Neural cell (in vitro differentiated cells): ENCODE results near the gene KIRREL3. TPM values are rescaled to one million over a fixed set of nuclear protein-coding genes. Genes with fewer than 3 reads are reported as not detected.
A peak's percentile ranks its signal among the peaks of the same experiment; 100 is the strongest.

Experiments
- H2AFZ ChIP-seq: fragments of 200-600, 300-800 bp; sonication (generic), shearing (Covaris generic); 2 replicates; pipeline ENCODE4 v1.6.0; 2014; ENCODE audit warnings: low read depth, mild to moderate bottlenecking, antibody characterized with exemption, low read length, moderate library complexity
- H3F3A ChIP-seq: fragments of 200-600 bp; shearing (Covaris generic); 2 replicates; pipeline ENCODE4 v1.6.1; 2016; ENCODE audit warnings: mild to moderate bottlenecking, moderate library complexity, mixed read lengths, antibody characterized with exemption, low read length; ENCODE audit not compliant: insufficient read depth, poor library complexity, severe bottlenecking
- H3K27ac ChIP-seq: fragments of 200-600, 300-800 bp; sonication (generic), shearing (Covaris generic); 2 replicates; pipeline ENCODE4 v1.5.1; 2014; ENCODE audit warnings: mild to moderate bottlenecking, low read length, moderate library complexity
- H3K27me3 ChIP-seq: fragments of 300-800, 200-600 bp; sonication (generic), shearing (Covaris generic); 2 replicates; pipeline ENCODE4 v1.6.0; 2014; ENCODE audit warnings: mild to moderate bottlenecking, low read depth, low read length, moderate library complexity; ENCODE audit not compliant: insufficient read depth
- H3K36me3 ChIP-seq: fragments of 300-800, 200-600 bp; sonication (generic), shearing (Covaris generic); 2 replicates; pipeline ENCODE4 v1.5.1; 2014; ENCODE audit warnings: mild to moderate bottlenecking, antibody characterized with exemption, low read length, moderate library complexity; ENCODE audit not compliant: insufficient read depth
- H3K4me2 ChIP-seq: fragments of 300-800, 200-600 bp; sonication (generic), shearing (Covaris generic); 2 replicates; pipeline ENCODE4 v1.6.0; 2014; ENCODE audit warnings: mild to moderate bottlenecking, low read length
- H3K4me3 ChIP-seq: fragments of 300-800, 200-600 bp; sonication (generic), shearing (Covaris generic); 2 replicates; pipeline ENCODE4 v1.5.1; 2014; ENCODE audit warnings: mild to moderate bottlenecking, low read length, moderate library complexity
- H3K79me2 ChIP-seq: fragments of 200-600 bp; shearing (Covaris generic); replicated peaks from 2 replicates; pipeline ENCODE4 v1.6.0; 2014; ENCODE audit warnings: mild to moderate bottlenecking, low read length, moderate library complexity; ENCODE audit not compliant: insufficient read depth
- H3K9ac ChIP-seq: fragments of 300-800, 200-600 bp; sonication (generic), shearing (Covaris generic); 2 replicates; pipeline ENCODE4 v1.6.1; 2016; ENCODE audit warnings: mild to moderate bottlenecking, low read length, mixed read lengths
- H3K9me2 ChIP-seq: fragments of 200-600 bp; shearing (Covaris generic); 2 replicates; pipeline ENCODE4 v1.6.1; 2016; ENCODE audit warnings: mild to moderate bottlenecking, low read length, mixed read lengths; ENCODE audit not compliant: insufficient read depth
- H3K9me3 ChIP-seq: fragments of 200-600, 300-800 bp; sonication (generic), shearing (Covaris generic); 2 replicates; pipeline ENCODE4 v1.6.1; 2016; ENCODE audit warnings: mild to moderate bottlenecking, mixed run types, low read length, moderate library complexity, mixed read lengths
- H4K20me1 ChIP-seq: fragments of 200-600 bp; shearing (Covaris generic); 2 replicates; pipeline ENCODE4 v1.6.1; 2016; ENCODE audit warnings: mild to moderate bottlenecking, mixed run types; ENCODE audit not compliant: insufficient read depth
- CTCF ChIP-seq: fragments of 450-650 bp; IDR thresholded peaks from 2 replicates; pipeline ENCODE4 v1.5.1; 2014; ENCODE audit warnings: antibody characterized with exemption, mild to moderate bottlenecking, moderate library complexity; ENCODE audit not compliant: poor library complexity, severe bottlenecking
- EP300 ChIP-seq: fragments of 450-650 bp; conservative IDR thresholded peaks from 2 replicates; pipeline ENCODE4 v1.6.1; 2014; ENCODE audit warnings: antibody characterized with exemption, mild to moderate bottlenecking, moderate library complexity; ENCODE audit not compliant: poor library complexity, severe bottlenecking
- EZH2 ChIP-seq: fragments of 200-600, 300-800 bp; shearing (Covaris generic), sonication (generic); IDR thresholded peaks from 2 replicates; pipeline ENCODE4 v1.6.1; 2014; ENCODE audit warnings: antibody characterized with exemption, low read length, borderline replicate concordance, mild to moderate bottlenecking; ENCODE audit not compliant: insufficient read depth, poor library complexity, severe bottlenecking
- MXI1 ChIP-seq: fragments of 450-650 bp; conservative IDR thresholded peaks from 2 replicates; pipeline ENCODE4 v1.6.1; 2014; ENCODE audit warnings: antibody characterized with exemption, mild to moderate bottlenecking; ENCODE audit not compliant: poor library complexity, severe bottlenecking
- POLR2AphosphoS5 ChIP-seq: IDR thresholded peaks from 2 replicates; pipeline ENCODE4 v1.6.1; 2012
- RAD21 ChIP-seq: fragments of 450-650 bp; conservative IDR thresholded peaks from 2 replicates; pipeline ENCODE4 v1.6.1; 2014; ENCODE audit warnings: antibody characterized with exemption, mild to moderate bottlenecking, moderate library complexity
- REST ChIP-seq: IDR thresholded peaks from 2 replicates; pipeline ENCODE4 v1.6.1; 2012; ENCODE audit warnings: borderline replicate concordance
- SMC3 ChIP-seq: fragments of 450-650 bp; conservative IDR thresholded peaks from 2 replicates; pipeline ENCODE4 v1.6.1; 2014; ENCODE audit warnings: antibody characterized with exemption, mild to moderate bottlenecking, moderate library complexity; ENCODE audit not compliant: poor library complexity
- TAF1 ChIP-seq: IDR thresholded peaks from 2 replicates; pipeline ENCODE4 v1.6.1; 2012; ENCODE audit warnings: low read depth
- polyA plus RNA-seq: library from polyadenylated mRNA; depleted of rRNA; stranded (reverse); fragments of >200 nt; gene quantifications from 2 replicates; pipeline ENCODE4 v1.2.3, GENCODE V29; 2014

Gene KIRREL3
- polyA plus RNA-seq, 1 donor from 2014 or later, result 23.8 TPM

GRCh38 chr11:126561327-126561893 lies 439.2 kb downstream of the KIRREL3 start:
- Histone ChIP-seq H2AFZ (no peak overlapping the region), H3K4me2 (no peak overlapping the region), H3K9me3 (no peaks in the 10 kb centered on the region), H3K9ac (no peak overlapping the region), H4K20me1 (no peaks in the 10 kb centered on the region), H3K4me3 (no peak overlapping the region), H3K36me3 (no peaks in the 10 kb centered on the region), H3F3A (no peaks in the 10 kb centered on the region), H3K79me2 (no peaks in the 10 kb centered on the region), H3K27me3 (no peaks in the 10 kb centered on the region), H3K27ac (no peak overlapping the region), H3K9me2 (no peaks in the 10 kb centered on the region)
- TF ChIP-seq REST (peak; percentile 92), TAF1 (no peak)

GRCh38 chr11:126560221-126560620 lies 440.3 kb downstream of the KIRREL3 start:
- Histone ChIP-seq H3K27me3 (no peaks in the 10 kb centered on the region), H4K20me1 (no peaks in the 10 kb centered on the region), H3K79me2 (no peaks in the 10 kb centered on the region), H3K27ac (no peak overlapping the region), H2AFZ (no peak overlapping the region), H3K4me3 (no peak overlapping the region), H3K9me2 (no peaks in the 10 kb centered on the region), H3K9me3 (no peaks in the 10 kb centered on the region), H3K9ac (no peak overlapping the region), H3K4me2 (no peak overlapping the region), H3K36me3 (no peaks in the 10 kb centered on the region), H3F3A (no peaks in the 10 kb centered on the region)
- TF ChIP-seq RAD21 (no peak), TAF1 (no peak), EZH2 (no peak), SMC3 (no peak), POLR2AphosphoS5 (no peak), EP300 (no peak), CTCF (no peak), REST (no peak), MXI1 (no peak)
